Kidney (tissue), 14 donors: ENCODE measurements around the gene DIPK2B. TPM values are rescaled to one million over a fixed set of nuclear protein-coding genes. Genes with fewer than 3 reads are reported as not detected.

Experiments used
- DNase-seq, 5 donors: peaks; one replicate each; pipeline ENCODE4 v3.0.0-alpha.2; 2013 to 2020
- FAIRE-seq: peaks from 2 replicates; lab custom pipeline; 2012; peaks lifted over from hg19 to GRCh38; lab: Jason Lieb, UNC
- H3K27ac ChIP-seq, 2 donors: one replicate each; pipeline ENCODE4 v1.7.0; 2013; ENCODE audit warnings: low read depth in 2 of 2, low read length in 2 of 2, inconsistent platforms in 1 of 2
- H3K27me3 ChIP-seq: one replicate; pipeline ENCODE4 v1.7.1; 2013; ENCODE audit warnings: low read length, inconsistent platforms; ENCODE audit not compliant: control insufficient read depth, insufficient read depth
- H3K36me3 ChIP-seq, 3 donors: one replicate each; pipeline versions ENCODE4 v1.7.0 to v1.7.1; 2013; ENCODE audit warnings: low read length in 3 of 3, control low read depth in 1 of 3, inconsistent platforms in 1 of 3; ENCODE audit not compliant: insufficient read depth in 3 of 3, control insufficient read depth in 2 of 3
- H3K4me1 ChIP-seq, 3 donors: one replicate each; pipeline versions ENCODE4 v1.7.0 to v1.7.1; 2013; ENCODE audit warnings: low read length in 3 of 3, inconsistent platforms in 1 of 3, low read depth in 1 of 3; ENCODE audit not compliant: control insufficient read depth in 2 of 3, insufficient read depth in 2 of 3
- H3K4me3 ChIP-seq, 3 donors: one replicate each; pipeline versions ENCODE4 v1.7.0 to v1.8.1; 2013; ENCODE audit warnings: low read length in 3 of 3, control low read depth in 1 of 3, inconsistent platforms in 1 of 3
- H3K9ac ChIP-seq, 3 donors: one replicate each; pipeline versions ENCODE4 v1.7.0 to v1.7.1; 2013; ENCODE audit warnings: low read length in 3 of 3, control low read depth in 1 of 3, inconsistent platforms in 1 of 3
- H3K9me3 ChIP-seq, 3 donors: one replicate each; pipeline versions ENCODE4 v1.7.0 to v1.7.1; 2013; ENCODE audit warnings: low read length in 3 of 3, control low read depth in 1 of 3, inconsistent platforms in 1 of 3; ENCODE audit not compliant: control insufficient read depth in 2 of 3, insufficient read depth in 1 of 3
- intact Hi-C: fragments of 100-400 bp; cut with DNase I; formaldehyde crosslinking; loops from one replicate; pipeline ENCODE4 v1.11.1; 2022
- polyA plus RNA-seq: library from polyadenylated mRNA; stranded (reverse); fragments of 350-450 nt; fragmentation: Illumina TruSeq; extraction: RNeasy Lipid Tissue Mini Kit (QIAGEN cat#74804); gene quantifications from one replicate; pipeline ENCODE4 v1.2.3, GENCODE V29; 2014; ENCODE audit warnings: low read depth, low replicate concordance; ENCODE audit not compliant: insufficient read depth
- total RNA-seq: library from RNA; stranded (reverse); fragmentation: NEBNext Ultra II Directional; extraction: Animal tissue kit (Norgen Biotek cat#: 25700); gene quantifications from one replicate; pipeline ENCODE4 v1.2.1, GENCODE V29; 2021
- TF ChIP-seq, protein P1 (sequence below): IDR thresholded peaks from 3 replicates; pipeline ENCODE4 v1.5.1; 2012; ENCODE audit warnings: mild to moderate bottlenecking, moderate library complexity, borderline replicate concordance; ENCODE audit not compliant: insufficient read depth; ENCODE audit errors: extremely low read depth
- donor health status: control.
- donor health status: control.
- donor health status: control.
- donor health status: control.
- donor health status: control.
- donor health status: DM: yes; HTN: yes; CAD: no.
- donor health status: Normal renal cell carcinoma (clear cell type).

The DIPK2B gene
- total and polyA plus RNA-seq, 2 donors from 2014 or later: 4.6 to 25.2 TPM

DNA sequence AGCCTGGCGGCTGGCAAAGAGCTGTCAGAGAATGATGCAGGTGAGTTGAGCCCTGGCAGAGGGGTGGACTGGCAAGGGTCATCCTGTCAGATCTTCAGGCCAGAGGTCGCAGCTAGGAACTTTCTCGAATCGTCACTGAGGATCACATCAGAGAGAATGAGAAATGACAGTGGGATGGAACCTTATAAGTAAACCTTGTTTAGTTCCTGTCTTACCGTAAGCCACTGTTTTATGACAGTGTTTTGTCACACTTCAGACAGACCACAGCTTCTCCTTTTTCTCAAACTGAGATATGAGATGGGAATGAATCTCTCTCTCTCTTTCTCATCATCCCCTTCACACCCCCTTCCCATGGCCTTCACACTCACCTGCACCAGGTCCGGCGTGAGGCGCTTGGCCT, 9.3 kb downstream of the DIPK2B start:
- H3K9ac ChIP-seq: no peak overlapping the region
- H3K4me3 ChIP-seq: no peak overlapping the region
- no peak for FAIRE-seq
- no peaks in the 10 kb centered on the region for H3K36me3 ChIP-seq
- intact Hi-C loops: no loop called here
- peak in 1 of 5 donors; percentile 29 for DNase-seq
- H3K27ac ChIP-seq: no peak overlapping the region
- H3K9me3 ChIP-seq: no peaks in the 10 kb centered on the region
- no peaks in the 10 kb centered on the region for H3K4me1 ChIP-seq
- TF ChIP-seq, protein P1, sequence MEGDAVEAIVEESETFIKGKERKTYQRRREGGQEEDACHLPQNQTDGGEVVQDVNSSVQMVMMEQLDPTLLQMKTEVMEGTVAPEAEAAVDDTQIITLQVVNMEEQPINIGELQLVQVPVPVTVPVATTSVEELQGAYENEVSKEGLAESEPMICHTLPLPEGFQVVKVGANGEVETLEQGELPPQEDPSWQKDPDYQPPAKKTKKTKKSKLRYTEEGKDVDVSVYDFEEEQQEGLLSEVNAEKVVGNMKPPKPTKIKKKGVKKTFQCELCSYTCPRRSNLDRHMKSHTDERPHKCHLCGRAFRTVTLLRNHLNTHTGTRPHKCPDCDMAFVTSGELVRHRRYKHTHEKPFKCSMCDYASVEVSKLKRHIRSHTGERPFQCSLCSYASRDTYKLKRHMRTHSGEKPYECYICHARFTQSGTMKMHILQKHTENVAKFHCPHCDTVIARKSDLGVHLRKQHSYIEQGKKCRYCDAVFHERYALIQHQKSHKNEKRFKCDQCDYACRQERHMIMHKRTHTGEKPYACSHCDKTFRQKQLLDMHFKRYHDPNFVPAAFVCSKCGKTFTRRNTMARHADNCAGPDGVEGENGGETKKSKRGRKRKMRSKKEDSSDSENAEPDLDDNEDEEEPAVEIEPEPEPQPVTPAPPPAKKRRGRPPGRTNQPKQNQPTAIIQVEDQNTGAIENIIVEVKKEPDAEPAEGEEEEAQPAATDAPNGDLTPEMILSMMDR: no peak
- H3K27me3 ChIP-seq: peaks cover 7% of the 10 kb centered on the region

DNA sequence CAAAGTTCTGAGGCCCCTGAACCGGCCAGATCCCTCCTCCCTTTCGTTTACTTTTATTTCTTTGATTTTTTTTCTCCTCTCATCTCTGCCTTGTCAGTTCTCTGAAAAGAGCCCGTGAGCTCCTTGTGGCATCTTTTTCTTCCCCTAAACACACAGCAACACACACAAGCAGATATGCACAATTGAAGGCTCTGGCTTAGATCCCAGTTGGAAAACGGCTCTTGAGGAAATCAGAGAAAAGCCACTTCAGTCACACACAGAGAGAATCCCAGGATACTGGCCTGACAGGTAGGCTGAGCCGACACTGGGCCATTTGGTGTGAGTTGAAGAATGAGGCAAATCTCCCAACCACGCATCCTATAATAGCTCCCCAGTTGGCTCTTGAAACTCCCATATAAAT, 12.9 kb downstream of the DIPK2B start:
- H3K9me3 ChIP-seq: no peaks in the 10 kb centered on the region
- TF ChIP-seq, protein P1: no peak
- no peak for DNase-seq
- no peak for FAIRE-seq
- peaks cover 3% of the 10 kb centered on the region for H3K27me3 ChIP-seq
- peak overlapping the region in 1 of 3 donors; percentile 73 for H3K4me3 ChIP-seq
- no peak overlapping the region for H3K27ac ChIP-seq
- no peaks in the 10 kb centered on the region for H3K4me1 ChIP-seq
- no peaks in the 10 kb centered on the region for H3K36me3 ChIP-seq
- intact Hi-C loops: no loop called here
- H3K9ac ChIP-seq: peak overlapping the region in 1 of 3 donors; percentile 63

DNA sequence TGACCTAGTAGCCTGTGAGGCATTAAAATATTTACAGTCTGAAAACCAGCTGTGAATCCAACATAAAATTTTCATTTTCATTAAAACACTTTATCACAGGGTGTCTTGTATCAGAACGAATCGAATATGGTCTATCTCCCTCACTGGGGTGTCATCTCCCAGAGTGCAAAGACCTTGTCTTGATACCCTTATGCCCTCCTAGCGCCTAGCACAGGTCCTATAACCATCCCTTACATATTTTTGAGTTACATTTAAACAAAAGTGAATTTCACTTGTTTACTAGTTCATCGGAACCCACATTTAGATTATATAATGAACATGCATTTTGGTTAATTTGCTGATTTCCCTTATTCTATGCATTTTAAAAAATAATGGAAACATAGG, 14.0 kb downstream of the DIPK2B start:
- DNase-seq (no peak), FAIRE-seq (no peak)
- H3K4me1 ChIP-seq: no peaks in the 10 kb centered on the region
- peak overlapping the region in 1 of 2 donors; percentile 23 for H3K27ac ChIP-seq
- H3K9ac ChIP-seq: no peak overlapping the region
- no peaks in the 10 kb centered on the region for H3K9me3 ChIP-seq
- no peaks in the 10 kb centered on the region for H3K36me3 ChIP-seq
- peak overlapping the region in 1 of 3 donors; percentile 71 for H3K4me3 ChIP-seq
- TF ChIP-seq, protein P1: no peak
- intact Hi-C loops: no loop called here
- peaks cover 3% of the 10 kb centered on the region for H3K27me3 ChIP-seq

DNA sequence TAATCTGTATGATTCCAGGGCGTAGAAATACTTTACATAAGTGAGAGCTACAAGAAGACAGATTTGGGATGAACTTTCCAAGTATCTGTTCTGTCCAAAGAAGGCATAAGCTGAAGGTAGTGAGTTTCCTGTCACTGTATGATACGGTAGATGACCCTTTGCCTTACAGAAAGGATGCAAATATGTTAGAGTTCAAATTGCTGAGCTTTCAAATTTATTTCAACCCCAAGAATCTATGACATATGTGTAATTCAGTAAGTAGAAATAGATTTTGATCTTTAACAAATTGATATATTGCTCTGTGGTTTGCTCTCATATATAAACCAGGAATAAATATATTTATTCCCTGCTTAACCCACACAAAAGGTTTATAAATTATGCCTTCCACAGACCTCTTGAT, 16.5 kb downstream of the DIPK2B start:
- FAIRE-seq: no peak

More for the DNA sequence above, 16.5 kb downstream of the DIPK2B start:
- no peak overlapping the region for H3K27ac ChIP-seq
- no peaks in the 10 kb centered on the region for H3K4me1 ChIP-seq
- intact Hi-C loops: no loop called here
- no peaks in the 10 kb centered on the region for H3K36me3 ChIP-seq
- DNase-seq: no peak
- TF ChIP-seq, protein P1: no peak
- H3K27me3 ChIP-seq: peaks cover 3% of the 10 kb centered on the region
- no peak overlapping the region for H3K9ac ChIP-seq
- H3K4me3 ChIP-seq: no peak overlapping the region
- no peaks in the 10 kb centered on the region for H3K9me3 ChIP-seq
